Kidney (tissue), 14 donors: ENCODE results near the gene ABCC11. TPM values are rescaled to one million over a fixed set of nuclear protein-coding genes. Genes with fewer than 3 reads are reported as not detected.

Experiments used
- DNase-seq, 5 donors: peaks; one replicate each; pipeline ENCODE4 v3.0.0-alpha.2; 2013 to 2020
- FAIRE-seq: peaks from 2 replicates; lab custom pipeline; 2012; peaks lifted over from hg19 to GRCh38; lab: Jason Lieb, UNC
- H3K27ac ChIP-seq, 2 donors: one replicate each; pipeline ENCODE4 v1.7.0; 2013; ENCODE audit warnings: low read depth in 2 of 2, low read length in 2 of 2, inconsistent platforms in 1 of 2
- H3K27me3 ChIP-seq: one replicate; pipeline ENCODE4 v1.7.1; 2013; ENCODE audit warnings: low read length, inconsistent platforms; ENCODE audit not compliant: control insufficient read depth, insufficient read depth
- H3K36me3 ChIP-seq, 3 donors: one replicate each; pipeline versions ENCODE4 v1.7.0 to v1.7.1; 2013; ENCODE audit warnings: low read length in 3 of 3, control low read depth in 1 of 3, inconsistent platforms in 1 of 3; ENCODE audit not compliant: insufficient read depth in 3 of 3, control insufficient read depth in 2 of 3
- H3K4me1 ChIP-seq, 3 donors: one replicate each; pipeline versions ENCODE4 v1.7.0 to v1.7.1; 2013; ENCODE audit warnings: low read length in 3 of 3, inconsistent platforms in 1 of 3, low read depth in 1 of 3; ENCODE audit not compliant: control insufficient read depth in 2 of 3, insufficient read depth in 2 of 3
- H3K4me3 ChIP-seq, 3 donors: one replicate each; pipeline versions ENCODE4 v1.7.0 to v1.8.1; 2013; ENCODE audit warnings: low read length in 3 of 3, control low read depth in 1 of 3, inconsistent platforms in 1 of 3
- H3K9ac ChIP-seq, 3 donors: one replicate each; pipeline versions ENCODE4 v1.7.0 to v1.7.1; 2013; ENCODE audit warnings: low read length in 3 of 3, control low read depth in 1 of 3, inconsistent platforms in 1 of 3
- H3K9me3 ChIP-seq, 3 donors: one replicate each; pipeline versions ENCODE4 v1.7.0 to v1.7.1; 2013; ENCODE audit warnings: low read length in 3 of 3, control low read depth in 1 of 3, inconsistent platforms in 1 of 3; ENCODE audit not compliant: control insufficient read depth in 2 of 3, insufficient read depth in 1 of 3
- intact Hi-C: fragments of 100-400 bp; cut with DNase I; formaldehyde crosslinking; loops from one replicate; pipeline ENCODE4 v1.11.1; 2022
- polyA plus RNA-seq: library from polyadenylated mRNA; stranded (reverse); fragments of 350-450 nt; fragmentation: Illumina TruSeq; extraction: RNeasy Lipid Tissue Mini Kit (QIAGEN cat#74804); gene quantifications from one replicate; pipeline ENCODE4 v1.2.3, GENCODE V29; 2014; ENCODE audit warnings: low read depth, low replicate concordance; ENCODE audit not compliant: insufficient read depth
- total RNA-seq: library from RNA; stranded (reverse); fragmentation: NEBNext Ultra II Directional; extraction: Animal tissue kit (Norgen Biotek cat#: 25700); gene quantifications from one replicate; pipeline ENCODE4 v1.2.1, GENCODE V29; 2021
- TF ChIP-seq, protein P1 (sequence below): IDR thresholded peaks from 3 replicates; pipeline ENCODE4 v1.5.1; 2012; ENCODE audit warnings: mild to moderate bottlenecking, moderate library complexity, borderline replicate concordance; ENCODE audit not compliant: insufficient read depth; ENCODE audit errors: extremely low read depth
- donor health status: control.
- donor health status: control.
- donor health status: control.
- donor health status: control.
- donor health status: control.
- donor health status: DM: yes; HTN: yes; CAD: no.
- donor health status: Normal renal cell carcinoma (clear cell type).

Gene ABCC11
- total and polyA plus RNA-seq, 2 donors from 2014 or later = 0.09 TPM; not detected in 1

DNA sequence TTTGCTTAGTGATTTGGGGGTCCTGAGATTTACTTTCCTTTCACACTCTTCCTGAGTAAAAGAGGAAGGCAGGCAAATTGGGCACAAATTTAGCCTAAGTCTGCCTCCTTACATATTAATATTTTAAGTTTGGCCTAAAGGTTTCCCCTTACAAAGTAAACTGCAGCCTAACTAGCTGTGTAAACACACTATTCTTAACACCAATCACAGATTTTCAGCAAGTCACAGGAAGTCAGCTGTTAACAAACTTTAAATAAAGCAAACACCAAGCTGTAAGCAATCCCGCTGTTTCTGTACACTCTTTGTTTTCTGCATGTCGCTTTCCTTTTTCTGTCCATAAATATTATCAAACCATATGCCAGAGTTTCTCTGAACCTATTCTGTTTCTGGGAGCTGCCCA, 45.1 kb upstream of the ABCC11 start:
- no peak overlapping the region for H3K27ac ChIP-seq
- no peak for FAIRE-seq
- H3K9ac ChIP-seq = no peak overlapping the region
- intact Hi-C loops = no loop called here
- TF ChIP-seq, protein P1, sequence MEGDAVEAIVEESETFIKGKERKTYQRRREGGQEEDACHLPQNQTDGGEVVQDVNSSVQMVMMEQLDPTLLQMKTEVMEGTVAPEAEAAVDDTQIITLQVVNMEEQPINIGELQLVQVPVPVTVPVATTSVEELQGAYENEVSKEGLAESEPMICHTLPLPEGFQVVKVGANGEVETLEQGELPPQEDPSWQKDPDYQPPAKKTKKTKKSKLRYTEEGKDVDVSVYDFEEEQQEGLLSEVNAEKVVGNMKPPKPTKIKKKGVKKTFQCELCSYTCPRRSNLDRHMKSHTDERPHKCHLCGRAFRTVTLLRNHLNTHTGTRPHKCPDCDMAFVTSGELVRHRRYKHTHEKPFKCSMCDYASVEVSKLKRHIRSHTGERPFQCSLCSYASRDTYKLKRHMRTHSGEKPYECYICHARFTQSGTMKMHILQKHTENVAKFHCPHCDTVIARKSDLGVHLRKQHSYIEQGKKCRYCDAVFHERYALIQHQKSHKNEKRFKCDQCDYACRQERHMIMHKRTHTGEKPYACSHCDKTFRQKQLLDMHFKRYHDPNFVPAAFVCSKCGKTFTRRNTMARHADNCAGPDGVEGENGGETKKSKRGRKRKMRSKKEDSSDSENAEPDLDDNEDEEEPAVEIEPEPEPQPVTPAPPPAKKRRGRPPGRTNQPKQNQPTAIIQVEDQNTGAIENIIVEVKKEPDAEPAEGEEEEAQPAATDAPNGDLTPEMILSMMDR = no peak
- peak in 1 of 5 donors; percentile 17 for DNase-seq
- H3K36me3 ChIP-seq = peaks cover 0 to 6% (median 4%) of the 10 kb centered on the region in 3 donors
- no peak overlapping the region for H3K4me3 ChIP-seq
- peaks cover 0 to 4% (median 0%) of the 10 kb centered on the region in 3 donors for H3K4me1 ChIP-seq
- peaks cover 0 to under 1% (median 0%) of the 10 kb centered on the region in 3 donors for H3K9me3 ChIP-seq
- H3K27me3 ChIP-seq = no peaks in the 10 kb centered on the region

DNA sequence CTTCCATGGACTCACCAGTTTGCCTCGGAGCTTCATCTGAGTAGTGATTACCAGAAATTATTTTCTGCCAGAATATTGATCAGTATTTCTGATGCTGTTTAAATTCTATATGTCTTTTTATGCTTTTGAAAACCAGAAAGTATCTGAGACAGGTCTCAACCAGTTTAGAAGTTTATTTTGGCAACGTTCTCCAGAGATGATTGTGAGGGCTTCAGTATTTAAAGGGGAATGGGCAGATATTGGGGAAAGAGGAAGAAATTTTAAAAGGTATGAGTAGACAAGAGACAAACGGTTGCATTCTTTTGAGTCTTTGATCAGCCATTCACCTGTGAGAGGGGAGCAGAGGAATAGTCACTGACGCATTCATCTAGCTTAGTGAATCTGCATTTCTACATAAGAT, 44.4 kb upstream of the ABCC11 start:
- TF ChIP-seq, protein P1 = no peak
- Histone ChIP-seq H3K4me1 (peaks cover 0 to 4% (median 0%) of the 10 kb centered on the region in 3 donors), H3K9ac (no peak overlapping the region), H3K27me3 (no peaks in the 10 kb centered on the region), H3K27ac (no peak overlapping the region), H3K36me3 (peaks cover 6 to 10% (median 10%) of the 10 kb centered on the region in 3 donors), H3K4me3 (no peak overlapping the region), H3K9me3 (peaks cover 0 to 7% (median 0%) of the 10 kb centered on the region in 3 donors)
- FAIRE-seq (no peak), DNase-seq (no peak)
- intact Hi-C loops = no loop called here

DNA sequence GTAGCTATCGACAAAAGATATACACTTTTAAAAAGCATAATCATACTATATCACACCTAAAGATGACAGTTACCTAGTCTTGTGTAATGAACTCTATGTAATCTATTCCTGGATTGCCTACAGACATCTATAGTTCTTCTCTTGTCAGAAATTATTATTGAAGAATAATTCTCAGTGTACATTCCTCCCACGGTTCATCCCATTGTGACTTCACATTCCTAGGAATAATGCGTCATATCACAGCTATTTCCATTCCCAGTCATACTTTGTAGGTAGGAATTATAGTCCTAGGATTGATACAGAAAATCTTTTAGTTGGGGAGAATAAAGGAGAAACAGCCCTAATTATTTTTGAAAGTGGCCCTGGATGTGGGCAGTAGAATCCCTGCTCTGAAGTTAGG, 44.0 kb upstream of the ABCC11 start:
- peaks cover 0 to 7% (median 0%) of the 10 kb centered on the region in 3 donors for H3K9me3 ChIP-seq
- TF ChIP-seq, protein P1 = no peak
- no peak overlapping the region for H3K4me3 ChIP-seq
- peaks cover 0 to 4% (median 0%) of the 10 kb centered on the region in 3 donors for H3K4me1 ChIP-seq
- H3K9ac ChIP-seq = no peak overlapping the region
- no peak overlapping the region for H3K27ac ChIP-seq
- DNase-seq = no peak
- H3K36me3 ChIP-seq = peaks cover 6 to 13% (median 12%) of the 10 kb centered on the region in 3 donors
- FAIRE-seq = no peak
- intact Hi-C loops = no loop called here
- no peaks in the 10 kb centered on the region for H3K27me3 ChIP-seq

DNA sequence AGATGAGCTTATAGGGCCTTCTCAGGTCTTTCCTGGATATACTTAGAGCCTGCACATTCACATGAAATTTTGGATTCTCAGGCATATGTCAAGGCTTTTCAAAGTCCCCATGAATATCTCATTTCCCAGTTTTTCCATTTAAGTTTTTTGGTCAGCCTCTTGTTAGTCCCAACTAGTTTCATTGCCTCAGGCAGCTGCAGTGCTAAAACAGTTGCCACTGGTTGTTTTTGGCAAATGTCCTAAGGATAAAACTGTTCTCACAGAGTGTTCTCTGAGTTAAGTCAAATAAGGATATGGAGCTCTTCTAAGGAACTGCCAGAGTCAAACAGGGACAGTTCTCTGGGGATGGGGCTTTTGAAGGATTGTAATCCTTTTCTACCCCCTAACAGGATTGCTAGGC, 39.9 kb upstream of the ABCC11 start:
- H3K9ac ChIP-seq = no peak overlapping the region
- no peak for FAIRE-seq
- H3K27ac ChIP-seq = no peak overlapping the region
- intact Hi-C loops = no loop called here
- H3K36me3 ChIP-seq = peaks cover 6 to 11% (median 10%) of the 10 kb centered on the region in 3 donors
- H3K4me1 ChIP-seq = no peaks in the 10 kb centered on the region
- TF ChIP-seq, protein P1 = no peak
- no peak for DNase-seq
- no peak overlapping the region for H3K4me3 ChIP-seq
- peaks cover 0 to 7% (median 0%) of the 10 kb centered on the region in 3 donors for H3K9me3 ChIP-seq
- H3K27me3 ChIP-seq = no peaks in the 10 kb centered on the region
